ENCODE measurements around the gene SAMHD1.

Gene SAMHD1

DNA sequence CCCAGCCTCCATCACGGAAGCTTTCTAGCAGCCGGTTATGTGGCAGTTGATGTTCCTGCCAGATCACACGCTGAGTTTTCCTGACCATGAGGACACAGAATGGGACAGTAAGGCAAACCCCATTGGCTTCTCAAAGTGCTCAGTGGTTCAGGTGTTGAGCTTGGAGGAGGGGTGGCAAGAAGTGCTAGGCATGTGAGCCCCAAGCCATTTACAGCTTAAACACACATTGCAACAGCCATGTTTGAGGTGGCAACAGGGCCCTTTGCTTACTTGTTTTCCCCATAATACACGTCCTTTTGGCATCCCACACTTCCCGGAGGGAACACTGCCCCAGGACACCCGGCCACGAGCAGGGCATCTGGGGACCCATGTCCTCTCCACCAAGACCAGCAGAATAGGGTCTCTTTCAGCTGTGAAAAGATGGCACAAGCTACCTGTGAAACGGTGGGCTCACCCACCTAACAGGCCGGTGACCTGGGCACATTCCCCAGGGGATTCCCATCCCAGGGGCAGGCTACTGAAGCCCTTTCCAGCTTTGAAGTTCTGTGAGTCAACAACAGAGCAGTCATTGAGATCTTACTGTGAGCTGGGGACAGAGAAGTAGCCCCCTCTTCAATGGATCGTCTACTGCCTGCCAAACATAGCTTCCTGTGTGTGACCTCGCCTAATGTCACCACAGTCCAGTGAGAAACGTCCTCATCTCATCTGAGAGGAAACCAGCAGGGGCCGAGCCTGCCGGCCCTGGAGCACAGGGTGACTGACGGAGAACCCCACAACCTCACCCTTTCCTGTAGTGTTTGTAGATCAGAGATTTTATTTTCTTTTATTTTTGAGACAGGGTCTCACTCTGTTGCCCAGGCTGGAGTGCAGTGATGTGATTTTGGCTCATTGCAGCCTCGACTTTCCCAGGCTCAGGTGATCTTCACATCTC lies 79.6 kb downstream of the SAMHD1 start:
- DNase-seq, result no peak

- DNase-seq, result no peak
These were observed 84.6 kb downstream of the SAMHD1 start for GRCh38 chr20:36866681-36867495.

- no peak for DNase-seq
These were observed 85.3 kb downstream of the SAMHD1 start for GRCh38 chr20:36866164-36866563.

GRCh38 chr20:36865861-36866149 lies 85.7 kb downstream of the SAMHD1 start:
- no peak for DNase-seq

- no peak for DNase-seq
These were observed 86.2 kb downstream of the SAMHD1 start for GRCh38 chr20:36865076-36865860.

GRCh38 chr20:36862857-36863668 lies 88.4 kb downstream of the SAMHD1 start:
- no peak for DNase-seq

- DNase-seq, result no peak
These were observed 89.4 kb downstream of the SAMHD1 start for GRCh38 chr20:36861875-36862801.

- no peak for DNase-seq
These were observed 90.0 kb downstream of the SAMHD1 start for GRCh38 chr20:36861625-36861874.

GRCh38 chr20:36860811-36861624 lies 90.5 kb downstream of the SAMHD1 start:
- DNase-seq, result no peak

DNA sequence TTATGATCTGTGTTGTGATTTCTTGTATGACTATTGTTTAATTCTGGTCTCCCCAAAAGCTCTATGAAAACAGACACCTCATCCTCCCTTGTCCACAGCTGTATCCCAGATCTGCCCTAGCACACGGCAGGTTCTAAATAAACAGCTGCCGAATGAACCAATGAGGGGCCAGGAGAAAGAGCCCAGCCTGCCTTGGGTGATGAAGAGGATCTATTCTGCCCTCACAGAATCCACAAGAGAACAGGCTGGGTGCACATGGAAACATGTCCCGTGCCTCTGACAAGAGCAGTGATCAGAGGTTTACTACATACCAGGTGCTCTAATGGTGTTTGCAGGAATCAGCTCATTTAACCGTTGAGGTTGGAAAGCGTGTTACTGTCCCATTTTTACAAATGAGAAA lies 91.2 kb downstream of the SAMHD1 start:
- no peak for DNase-seq

- no peak for DNase-seq
These were observed 91.7 kb downstream of the SAMHD1 start for GRCh38 chr20:36859700-36860330.

GRCh38 chr20:36859282-36859555 lies 92.3 kb downstream of the SAMHD1 start:
- DNase-seq, result no peak

GRCh38 chr20:36856691-36857635 lies 94.5 kb downstream of the SAMHD1 start:
- DNase-seq, result no peak

GRCh38 chr20:36856195-36856594 lies 95.3 kb downstream of the SAMHD1 start:
- no peak for DNase-seq

DNA sequence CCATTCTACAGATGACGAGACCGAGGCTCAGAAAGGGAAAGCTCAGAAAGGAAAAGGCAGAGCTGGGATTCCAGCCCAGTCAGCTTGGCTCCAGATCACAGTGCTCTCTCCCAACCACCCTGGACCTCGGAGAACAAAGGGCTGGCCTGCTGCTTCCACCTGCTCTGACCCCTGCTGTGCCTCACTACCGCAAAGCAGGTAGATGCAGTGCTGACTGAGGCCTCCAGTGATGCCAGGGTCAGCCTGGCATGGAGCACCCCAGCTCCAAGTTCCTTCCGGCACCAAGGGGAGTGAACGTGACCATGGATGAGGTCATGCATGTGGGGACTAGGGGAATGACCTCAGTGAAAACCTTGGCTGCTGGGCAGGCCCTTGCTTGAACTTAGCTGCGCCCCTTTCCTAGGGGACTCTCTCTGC lies 96.3 kb downstream of the SAMHD1 start:
- DNase-seq, result no peak

GRCh38 chr20:36854348-36855240 lies 96.9 kb downstream of the SAMHD1 start:
- no peak for DNase-seq

DNA sequence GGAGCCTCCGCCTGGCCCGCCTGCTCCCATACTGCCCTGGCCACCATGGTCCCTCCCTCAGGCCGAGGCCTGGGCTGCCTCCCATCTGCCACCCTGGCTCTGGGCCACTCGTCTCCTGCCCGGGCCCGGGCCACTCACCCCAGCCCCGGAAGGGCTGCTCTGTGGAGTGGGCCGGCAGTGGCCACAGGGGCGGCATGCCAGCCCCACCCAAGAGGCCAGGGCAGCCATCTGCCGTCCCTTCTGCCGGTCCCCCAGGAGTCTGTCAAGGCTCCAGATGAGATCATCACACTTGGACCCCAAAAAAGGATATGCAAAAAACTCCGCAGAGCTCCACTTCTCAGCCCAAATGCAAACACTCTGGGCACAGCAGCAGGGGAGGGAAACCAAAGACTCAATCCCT lies 99.3 kb downstream of the SAMHD1 start:
- no peak for DNase-seq

DNA sequence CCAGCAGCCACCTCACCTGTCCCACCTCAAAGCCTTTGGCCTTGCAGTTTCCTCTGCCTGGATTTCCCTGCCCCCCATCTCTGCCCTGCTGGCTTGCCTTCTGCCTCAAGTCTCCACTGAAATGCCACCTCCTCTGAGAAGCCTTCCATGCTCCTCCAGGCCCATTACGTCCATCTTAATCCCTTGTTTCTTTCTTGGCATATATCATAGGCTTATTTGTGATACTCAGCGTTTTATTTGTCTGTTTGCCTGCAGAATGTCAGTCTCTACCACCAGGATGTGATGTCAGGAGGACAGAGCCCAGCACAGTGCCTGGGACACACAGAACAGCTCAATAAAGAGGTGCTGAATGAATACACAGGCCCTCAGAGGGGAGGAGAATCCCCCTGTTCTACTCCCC lies 100.0 kb downstream of the SAMHD1 start:
- no peak for DNase-seq

All from NCI-H2081 treated with DMSO at 0.1 percent for 48 hours (cell line).